OCI-LY1 (cell line): ENCODE results near the gene ENPP3.

Source experiments
- H2AFZ ChIP-seq: fragments of 200-600 bp; sonication (generic), shearing (Covaris generic); 2 replicates; pipeline ENCODE4 v1.6.0; 2014; ENCODE audit warnings: antibody characterized with exemption, mild to moderate bottlenecking, low read length
- H3F3A ChIP-seq: fragments of 200-600 bp; sonication (generic), shearing (Covaris generic); 2 replicates; pipeline ENCODE4 v1.6.0; 2014; ENCODE audit warnings: mild to moderate bottlenecking, antibody characterized with exemption, low read length, moderate library complexity; ENCODE audit not compliant: insufficient read depth
- H3K27ac ChIP-seq: fragments of 200-600 bp; sonication (generic); 2 replicates; pipeline ENCODE4 v1.5.1; 2014; ENCODE audit warnings: low read length, mixed run types, mild to moderate bottlenecking, low read depth; ENCODE audit not compliant: poor library complexity, severe bottlenecking
- H3K27me3 ChIP-seq: fragments of 200-600 bp; sonication (generic); 2 replicates; pipeline ENCODE4 v1.6.0; 2014; ENCODE audit warnings: antibody characterized with exemption, mild to moderate bottlenecking, low read length, moderate library complexity; ENCODE audit not compliant: insufficient read depth
- H3K36me3 ChIP-seq: fragments of 200-600 bp; sonication (generic); 2 replicates; pipeline ENCODE4 v1.6.1; 2014; ENCODE audit warnings: mild to moderate bottlenecking, antibody characterized with exemption, low read length, moderate library complexity, mixed read lengths; ENCODE audit not compliant: insufficient read depth
- H3K4me1 ChIP-seq: fragments of 200-600 bp; sonication (generic); 2 replicates; pipeline ENCODE4 v1.5.1; 2014; ENCODE audit warnings: mild to moderate bottlenecking, low read length, moderate library complexity; ENCODE audit not compliant: insufficient read depth, severe bottlenecking
- H3K4me2 ChIP-seq: fragments of 200-600 bp; sonication (generic), shearing (Covaris generic); 2 replicates; pipeline ENCODE4 v1.6.1; 2014; ENCODE audit warnings: low read length
- H3K4me3 ChIP-seq: fragments of 200-600 bp; sonication (generic); 2 replicates; pipeline ENCODE4 v1.5.1; 2014; ENCODE audit warnings: low read length, low read depth, mild to moderate bottlenecking, mixed read lengths; ENCODE audit not compliant: poor library complexity, severe bottlenecking
- H3K79me2 ChIP-seq: fragments of 200-600 bp; shearing (Covaris generic); 2 replicates; pipeline ENCODE4 v1.6.1; 2016; ENCODE audit warnings: mixed run types, low read length, mixed read lengths; ENCODE audit not compliant: insufficient read depth
- H3K9ac ChIP-seq: fragments of 200-600 bp; sonication (generic), shearing (Covaris generic); 2 replicates; pipeline ENCODE4 v1.6.1; 2014; ENCODE audit warnings: mild to moderate bottlenecking, low read length, mixed read lengths
- H3K9me2 ChIP-seq: fragments of 200-600 bp; sonication (generic), shearing (Covaris generic); 2 replicates; pipeline ENCODE4 v1.6.1; 2014; ENCODE audit warnings: low read depth, mild to moderate bottlenecking, low read length, mixed read lengths
- H3K9me3 ChIP-seq: fragments of 200-600 bp; shearing (Covaris generic); 2 replicates; pipeline ENCODE4 v1.6.1; 2014; ENCODE audit warnings: low read length, mixed read lengths
- H4K20me1 ChIP-seq: fragments of 200-600 bp; sonication (generic), shearing (Covaris generic); 2 replicates; pipeline ENCODE4 v1.6.0; 2016; ENCODE audit warnings: mild to moderate bottlenecking, low read length; ENCODE audit not compliant: insufficient read depth
- EZH2 ChIP-seq: fragments of 200-600 bp; sonication (generic), shearing (Covaris generic); IDR thresholded peaks from 2 replicates; pipeline ENCODE4 v1.8.0; 2017; ENCODE audit warnings: borderline replicate concordance, mixed run types, mild to moderate bottlenecking, antibody characterized with exemption, low read length, moderate library complexity, mixed read lengths
- TF ChIP-seq, protein P1 (sequence below): fragments of 200-600 bp; sonication (generic), shearing (Covaris generic); IDR thresholded peaks from 2 replicates; pipeline ENCODE4 v1.5.1; 2017; ENCODE audit warnings: mild to moderate bottlenecking, antibody characterized with exemption, low read length, moderate library complexity, mixed read lengths

The ENPP3 gene

DNA sequence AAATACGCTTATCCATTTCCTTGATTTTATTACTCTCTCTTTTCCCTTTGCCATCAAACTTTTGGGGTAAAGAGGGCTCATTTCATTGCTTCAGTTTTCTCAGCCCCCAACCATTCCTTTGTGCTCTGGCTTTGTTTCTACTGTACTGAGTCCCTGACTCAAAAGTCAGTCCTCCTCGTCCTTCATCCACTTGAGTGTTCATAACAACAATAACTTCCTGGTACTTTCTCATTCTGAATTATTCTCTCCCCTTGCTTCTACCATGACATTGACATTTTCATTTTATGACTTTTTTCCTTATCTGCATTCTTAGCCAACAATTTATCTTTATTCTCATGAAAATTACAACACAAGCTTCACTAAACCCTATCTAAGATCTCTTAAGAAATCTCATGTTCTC lies 911 bp downstream of the ENPP3 start:
- Histone ChIP-seq H3K9ac (no peak overlapping the region), H3K79me2 (no peaks in the 10 kb centered on the region)
- TF ChIP-seq, protein P1, sequence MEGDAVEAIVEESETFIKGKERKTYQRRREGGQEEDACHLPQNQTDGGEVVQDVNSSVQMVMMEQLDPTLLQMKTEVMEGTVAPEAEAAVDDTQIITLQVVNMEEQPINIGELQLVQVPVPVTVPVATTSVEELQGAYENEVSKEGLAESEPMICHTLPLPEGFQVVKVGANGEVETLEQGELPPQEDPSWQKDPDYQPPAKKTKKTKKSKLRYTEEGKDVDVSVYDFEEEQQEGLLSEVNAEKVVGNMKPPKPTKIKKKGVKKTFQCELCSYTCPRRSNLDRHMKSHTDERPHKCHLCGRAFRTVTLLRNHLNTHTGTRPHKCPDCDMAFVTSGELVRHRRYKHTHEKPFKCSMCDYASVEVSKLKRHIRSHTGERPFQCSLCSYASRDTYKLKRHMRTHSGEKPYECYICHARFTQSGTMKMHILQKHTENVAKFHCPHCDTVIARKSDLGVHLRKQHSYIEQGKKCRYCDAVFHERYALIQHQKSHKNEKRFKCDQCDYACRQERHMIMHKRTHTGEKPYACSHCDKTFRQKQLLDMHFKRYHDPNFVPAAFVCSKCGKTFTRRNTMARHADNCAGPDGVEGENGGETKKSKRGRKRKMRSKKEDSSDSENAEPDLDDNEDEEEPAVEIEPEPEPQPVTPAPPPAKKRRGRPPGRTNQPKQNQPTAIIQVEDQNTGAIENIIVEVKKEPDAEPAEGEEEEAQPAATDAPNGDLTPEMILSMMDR = no peak
- no peak for TF ChIP-seq EZH2

GRCh38 chr6:131640100-131640499 lies 3.0 kb downstream of the ENPP3 start:
- no peaks in the 10 kb centered on the region for H3K9me3 ChIP-seq
- H3K27ac ChIP-seq = no peak overlapping the region
- H4K20me1 ChIP-seq = no peaks in the 10 kb centered on the region
- no peaks in the 10 kb centered on the region for H3K27me3 ChIP-seq
- no peak overlapping the region for H2AFZ ChIP-seq
- H3F3A ChIP-seq = no peaks in the 10 kb centered on the region
- no peaks in the 10 kb centered on the region for H3K9me2 ChIP-seq
- no peak overlapping the region for H3K4me3 ChIP-seq
- H3K36me3 ChIP-seq = no peaks in the 10 kb centered on the region
- no peaks in the 10 kb centered on the region for H3K79me2 ChIP-seq
- no peak overlapping the region for H3K4me2 ChIP-seq
- no peak for TF ChIP-seq EZH2
- TF ChIP-seq, protein P1 = no peak
- no peak overlapping the region for H3K9ac ChIP-seq
- peaks cover 5% of the 10 kb centered on the region for H3K4me1 ChIP-seq

More for the DNA sequence above, 911 bp downstream of the ENPP3 start:
- Histone ChIP-seq H3K9me3 (no peaks in the 10 kb centered on the region), H3K27ac (no peak overlapping the region), H3K36me3 (no peaks in the 10 kb centered on the region), H4K20me1 (no peaks in the 10 kb centered on the region), H3K4me1 (peaks cover 5% of the 10 kb centered on the region), H2AFZ (no peak overlapping the region), H3K4me2 (no peak overlapping the region), H3K27me3 (no peaks in the 10 kb centered on the region), H3K9me2 (no peaks in the 10 kb centered on the region), H3F3A (no peaks in the 10 kb centered on the region), H3K4me3 (no peak overlapping the region)

GRCh38 chr6:131640576-131640975 lies 3.5 kb downstream of the ENPP3 start:
- no peak overlapping the region for H3K9ac ChIP-seq
- peaks cover 4% of the 10 kb centered on the region for H3K4me1 ChIP-seq
- H3K9me3 ChIP-seq = no peaks in the 10 kb centered on the region
- no peaks in the 10 kb centered on the region for H3K27me3 ChIP-seq
- H3K79me2 ChIP-seq = no peaks in the 10 kb centered on the region
- H3K36me3 ChIP-seq = no peaks in the 10 kb centered on the region
- no peak overlapping the region for H2AFZ ChIP-seq
- no peaks in the 10 kb centered on the region for H3F3A ChIP-seq
- no peaks in the 10 kb centered on the region for H3K9me2 ChIP-seq
- H4K20me1 ChIP-seq = no peaks in the 10 kb centered on the region
- no peak overlapping the region for H3K27ac ChIP-seq
- no peak overlapping the region for H3K4me3 ChIP-seq
- no peak overlapping the region for H3K4me2 ChIP-seq
- no peak for TF ChIP-seq EZH2
- TF ChIP-seq, protein P1 = no peak
